Colonic mucosa (tissue), 4 donors: ENCODE measurements around the gene COG5. TPM values are rescaled to one million over a fixed set of nuclear protein-coding genes. Genes with fewer than 3 reads are reported as not detected.

Experiments
- DNase-seq: peaks from one replicate; pipeline ENCODE4 v3.0.0-alpha.2; 2020
- H3K27ac ChIP-seq: fragments of 200-600 bp; one replicate; pipeline ENCODE4 v1.8.0; 2021
- H3K27me3 ChIP-seq: fragments of 200-600 bp; one replicate; pipeline ENCODE4 v1.8.0; 2021
- H3K36me3 ChIP-seq: fragments of 200-600 bp; one replicate; pipeline ENCODE4 v1.8.0; 2021
- H3K4me1 ChIP-seq: fragments of 200-600 bp; one replicate; pipeline ENCODE4 v1.8.0; 2021; ENCODE audit warnings: mild to moderate bottlenecking
- H3K4me3 ChIP-seq: fragments of 200-600 bp; one replicate; pipeline ENCODE4 v1.8.0; 2021
- H3K9ac ChIP-seq, 2 donors: one replicate each; pipeline ENCODE4 v1.7.0; 2013; ENCODE audit warnings: control low read depth in 2 of 2, low read depth in 2 of 2, low read length in 2 of 2
- H3K9me3 ChIP-seq: fragments of 200-600 bp; one replicate; pipeline ENCODE4 v1.8.0; 2021
- CTCF ChIP-seq: fragments of 200-600 bp; IDR thresholded peaks from one replicate; pipeline ENCODE4 v1.8.0; 2022; ENCODE audit warnings: antibody characterized with exemption, mild to moderate bottlenecking
- intact Hi-C: fragments of 100-400 bp; cut with DNase I; formaldehyde crosslinking; loops from one replicate; pipeline ENCODE4 v1.14.1; 2022
- total RNA-seq, 2 donors: library from RNA; stranded (reverse); fragmentation: NEBNext Ultra II Directional in 1 of 2; extraction: Animal tissue kit (Norgen Biotek cat#: 25700) in 1 of 2; gene quantifications; one replicate each; pipeline ENCODE4 v1.2.1, GENCODE V29; 2021
- donor health status: healthy.
- donor health status: DM: no; HTN: no; CAD: no.
- donor health status: DM: no; HTN: no; CAD: no.

Gene COG5
- total RNA-seq, 2 donors from 2014 or later, result 43.1 to 46.8 TPM

GRCh38 chr7:107442678-107443077 lies 121.0 kb downstream of the COG5 start:
- Histone ChIP-seq H3K27me3 (no peaks in the 10 kb centered on the region), H3K9ac (no peak overlapping the region), H3K27ac (no peak overlapping the region), H3K4me3 (no peak overlapping the region), H3K9me3 (no peaks in the 10 kb centered on the region), H3K36me3 (no peaks in the 10 kb centered on the region), H3K4me1 (no peaks in the 10 kb centered on the region)
- no peak for TF ChIP-seq CTCF
- intact Hi-C loops, result no loop called here
- no peak for DNase-seq

- Histone ChIP-seq H3K27ac (no peak overlapping the region), H3K4me1 (no peaks in the 10 kb centered on the region), H3K9me3 (no peaks in the 10 kb centered on the region), H3K4me3 (no peak overlapping the region), H3K36me3 (no peaks in the 10 kb centered on the region), H3K27me3 (no peaks in the 10 kb centered on the region), H3K9ac (no peak overlapping the region)
- no peak for DNase-seq
- intact Hi-C loops, result no loop called here
- TF ChIP-seq CTCF, result no peak
These were observed 121.9 kb downstream of the COG5 start for GRCh38 chr7:107441581-107442422.

GRCh38 chr7:107439025-107439424 lies 124.7 kb downstream of the COG5 start:
- TF ChIP-seq CTCF, result no peak
- no peak overlapping the region for H3K27ac ChIP-seq
- H3K36me3 ChIP-seq, result no peaks in the 10 kb centered on the region
- no peak for DNase-seq
- no peaks in the 10 kb centered on the region for H3K9me3 ChIP-seq
- H3K4me3 ChIP-seq, result no peak overlapping the region
- H3K27me3 ChIP-seq, result no peaks in the 10 kb centered on the region
- intact Hi-C loops, result no loop called here
- H3K4me1 ChIP-seq, result no peaks in the 10 kb centered on the region
- H3K9ac ChIP-seq, result no peak overlapping the region

- no peaks in the 10 kb centered on the region for H3K36me3 ChIP-seq
- no peaks in the 10 kb centered on the region for H3K4me1 ChIP-seq
- no peak for DNase-seq
- no peak for TF ChIP-seq CTCF
- no peaks in the 10 kb centered on the region for H3K27me3 ChIP-seq
- H3K9me3 ChIP-seq, result no peaks in the 10 kb centered on the region
- H3K27ac ChIP-seq, result no peak overlapping the region
- no peak overlapping the region for H3K4me3 ChIP-seq
- H3K9ac ChIP-seq, result no peak overlapping the region
- intact Hi-C loops, result no loop called here
These were observed 128.0 kb downstream of the COG5 start for GRCh38 chr7:107435749-107436148.

- DNase-seq, result no peak
- Histone ChIP-seq H3K27ac (no peak overlapping the region), H3K27me3 (no peaks in the 10 kb centered on the region), H3K9ac (no peak overlapping the region), H3K36me3 (no peaks in the 10 kb centered on the region), H3K9me3 (no peaks in the 10 kb centered on the region), H3K4me1 (no peaks in the 10 kb centered on the region), H3K4me3 (no peak overlapping the region)
- TF ChIP-seq CTCF, result no peak
- intact Hi-C loops, result no loop called here
These were observed 131.5 kb downstream of the COG5 start for GRCh38 chr7:107432261-107432660.
